UCSD-AML1 (cell line): ENCODE results near the gene FCF1.
"Not testable (repeated sequence)": the region's sequence is repeated elsewhere in the genome, so short reads cannot be mapped to it uniquely, and the experiment has no call there.

Source experiments
- DNase-seq: peaks from one replicate; lab custom pipeline; 2025; ENCODE audit not compliant: unreplicated experiment; lab: John Stamatoyannopoulos, UW

Gene FCF1

DNA sequence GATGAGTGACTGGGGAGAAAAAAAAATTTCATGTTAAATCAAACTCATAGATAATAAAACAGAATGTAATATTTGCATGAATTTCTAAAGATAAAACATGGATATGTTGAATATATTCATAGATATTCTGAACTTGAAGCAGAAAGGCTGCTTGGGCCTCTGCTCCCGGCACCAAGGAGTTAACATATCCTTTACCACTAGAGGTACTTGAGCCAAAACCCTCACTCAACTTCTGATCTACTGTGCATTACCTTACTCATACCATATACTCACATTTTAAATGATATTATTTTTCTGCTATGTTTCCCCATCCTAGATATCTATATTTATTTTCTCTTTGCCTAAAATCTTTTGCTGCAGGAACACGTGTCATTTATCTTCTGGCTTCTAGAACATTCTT is 15.0 kb upstream of the FCF1 start:
- no peak for DNase-seq

DNA sequence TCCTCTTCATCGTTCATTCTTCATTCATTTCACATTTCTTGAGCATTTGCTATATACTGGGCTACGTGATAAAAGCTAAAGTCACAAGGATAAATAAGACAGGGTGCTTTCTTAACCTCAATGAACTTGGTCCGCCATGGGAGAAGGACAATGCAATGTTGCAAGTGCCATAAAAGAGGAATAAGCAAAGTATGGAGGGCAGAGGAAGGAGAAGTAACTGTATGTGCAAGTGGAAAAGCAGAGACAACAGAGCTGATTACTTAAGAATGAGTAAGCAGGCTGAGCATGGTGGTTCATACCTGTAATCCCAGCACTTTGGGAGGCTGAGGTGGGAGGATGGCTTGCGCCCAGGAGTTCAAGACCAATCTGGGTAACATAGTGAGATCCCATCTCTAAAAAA is 14.5 kb upstream of the FCF1 start:
- DNase-seq: no peak

DNA sequence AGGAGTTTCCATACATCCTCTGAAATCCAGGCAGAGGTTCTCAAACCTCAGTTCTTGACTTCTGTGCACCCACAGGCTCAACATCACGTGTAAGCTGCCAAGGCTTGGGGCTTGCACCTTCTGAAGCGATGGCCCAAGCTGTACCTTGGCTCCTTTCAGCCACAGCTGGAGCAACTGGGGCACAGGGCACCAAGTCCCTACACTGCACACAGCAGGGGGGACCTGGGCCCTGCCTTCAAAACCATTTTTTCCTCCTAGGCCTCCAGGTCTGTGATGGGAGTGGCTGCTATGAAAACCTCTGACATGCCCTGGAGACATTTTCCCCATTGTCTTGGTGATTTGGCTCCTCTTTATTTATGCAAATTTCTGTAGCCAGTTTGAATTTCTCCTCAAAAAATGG is 10.7 kb upstream of the FCF1 start:
- DNase-seq: no peak

DNA sequence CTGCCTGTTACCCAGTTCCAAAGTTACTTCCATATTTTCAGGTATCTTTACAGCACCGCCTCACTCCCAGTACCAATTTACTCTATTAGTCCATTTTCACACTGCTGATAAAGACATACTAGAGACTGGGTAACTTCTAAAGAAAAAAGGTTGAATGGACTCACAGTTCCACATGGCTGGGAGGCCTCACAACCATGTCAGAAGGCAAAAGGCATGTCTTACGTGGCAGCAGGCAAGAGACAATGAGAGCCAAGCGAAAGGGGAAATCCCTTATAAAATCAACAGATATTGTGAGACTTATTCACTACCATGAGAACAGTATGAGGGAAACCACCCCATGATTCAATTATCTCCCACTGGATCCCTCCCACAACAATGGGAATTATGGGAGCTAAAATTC is 9.9 kb upstream of the FCF1 start:
- no peak for DNase-seq

DNA sequence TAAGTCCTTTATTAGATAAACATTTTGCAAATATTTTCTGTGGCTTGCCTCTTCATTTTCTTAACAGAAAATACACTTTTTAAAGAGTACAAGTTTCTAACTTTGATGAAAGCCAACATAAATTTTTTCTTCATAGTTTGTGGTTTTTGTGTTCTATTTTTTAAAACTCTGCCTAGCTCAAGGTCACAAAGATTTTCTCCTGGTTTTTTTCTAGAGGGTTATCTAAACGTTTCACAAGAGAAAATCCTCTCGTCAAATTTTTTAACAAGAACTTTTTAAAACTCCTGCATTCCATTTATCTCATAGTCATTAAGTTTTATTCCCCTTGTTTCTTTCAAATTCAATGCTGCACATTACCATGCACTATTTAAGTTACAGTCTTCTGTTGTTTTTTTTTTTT is 8.3 kb upstream of the FCF1 start:
- no peak for DNase-seq

DNA sequence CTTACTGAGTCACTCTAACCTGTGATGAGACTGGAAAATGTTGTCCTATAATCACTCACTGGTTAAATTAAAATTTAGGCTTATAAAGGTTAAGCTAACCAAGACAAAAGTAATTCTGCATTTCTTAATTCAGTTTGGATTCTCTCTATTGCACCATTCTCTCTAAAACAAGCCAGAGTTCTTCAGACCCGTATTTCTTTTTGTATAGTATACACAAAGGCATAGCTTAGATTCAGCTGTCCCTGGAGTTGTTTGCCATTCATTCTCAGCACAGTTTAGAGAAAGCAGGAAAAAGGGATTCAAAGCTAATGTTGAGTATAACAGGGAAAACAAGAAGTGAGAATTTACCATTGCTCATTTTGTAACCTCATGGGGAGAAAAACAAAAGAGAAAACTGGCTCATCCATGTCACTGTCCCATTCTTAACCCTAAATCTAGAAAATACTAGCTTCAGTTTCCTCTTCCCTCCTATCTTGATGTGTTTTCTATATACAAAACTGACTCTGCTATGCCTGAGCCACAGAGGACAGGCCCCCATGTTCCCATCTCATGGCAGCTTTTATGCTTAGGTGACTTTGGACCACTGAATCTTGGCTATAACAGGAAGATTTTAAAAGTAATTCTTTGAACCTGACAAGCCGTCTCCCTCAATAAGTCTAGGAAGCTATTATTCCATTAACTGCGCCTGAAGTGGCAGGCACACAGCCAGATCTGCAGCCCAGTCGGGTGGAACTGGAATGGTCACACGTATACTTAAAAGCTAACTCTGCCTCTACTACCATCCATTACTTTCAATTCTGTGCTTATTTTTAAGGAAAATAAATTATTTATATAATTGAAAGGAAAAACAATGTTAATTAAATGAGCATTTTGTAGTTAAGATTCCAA is 7.1 kb upstream of the FCF1 start:
- no peak for DNase-seq

DNA sequence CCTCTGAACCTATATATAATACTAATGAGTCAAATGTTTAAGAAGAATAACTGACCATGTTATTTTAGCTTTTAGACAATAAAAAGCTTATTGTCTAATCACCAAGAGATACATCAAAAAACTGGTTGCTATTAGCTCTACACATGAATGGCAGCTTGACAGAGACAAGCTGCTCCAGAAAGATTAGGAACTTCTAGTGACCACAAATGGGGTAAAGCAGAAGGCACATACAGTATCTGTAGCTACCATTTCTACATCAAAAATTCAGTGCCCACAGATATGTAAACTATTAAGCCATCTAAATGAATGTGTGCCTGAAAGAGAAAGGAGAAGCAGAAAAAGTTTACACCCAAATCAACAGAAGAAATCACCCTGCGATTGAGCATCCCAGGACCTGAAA is 2.5 kb upstream of the FCF1 start:
- DNase-seq: no peak

DNA sequence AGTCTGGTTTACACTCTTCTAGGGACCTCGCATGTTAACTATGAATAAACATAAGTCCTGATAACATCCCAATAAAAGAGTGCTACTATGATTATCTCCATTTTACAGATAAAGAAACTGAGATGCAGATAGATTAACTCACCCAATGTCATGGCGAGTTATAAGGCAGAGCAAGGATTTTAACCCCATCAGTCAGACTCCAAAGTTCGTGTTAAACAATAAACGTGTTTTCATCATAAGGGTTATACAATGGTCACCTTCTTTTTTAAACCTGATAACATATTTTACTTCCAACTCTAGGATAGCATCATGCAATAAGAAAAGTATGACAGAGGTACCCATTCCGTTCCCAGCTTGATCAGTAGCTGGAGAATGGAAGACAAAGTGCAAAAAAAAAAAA is 1.3 kb upstream of the FCF1 start:
- no peak for DNase-seq

DNA sequence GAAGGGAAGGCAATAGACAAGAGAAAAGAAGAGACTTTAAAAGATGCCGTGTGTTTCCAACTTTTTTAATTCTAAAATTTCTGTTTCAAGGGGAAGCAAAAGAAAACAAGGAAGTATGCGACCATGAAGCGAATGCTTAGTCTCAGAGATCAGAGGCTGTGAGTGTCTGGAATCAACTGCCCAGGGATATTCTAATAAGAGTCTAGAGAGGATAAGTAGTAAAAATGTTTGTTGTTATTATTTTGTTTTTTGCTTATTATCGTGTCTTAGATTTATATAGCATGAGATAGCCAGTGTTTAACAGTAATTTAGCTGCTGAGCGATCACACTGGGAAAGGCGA is 421 bp downstream of the FCF1 start:
- DNase-seq: no peak

DNA sequence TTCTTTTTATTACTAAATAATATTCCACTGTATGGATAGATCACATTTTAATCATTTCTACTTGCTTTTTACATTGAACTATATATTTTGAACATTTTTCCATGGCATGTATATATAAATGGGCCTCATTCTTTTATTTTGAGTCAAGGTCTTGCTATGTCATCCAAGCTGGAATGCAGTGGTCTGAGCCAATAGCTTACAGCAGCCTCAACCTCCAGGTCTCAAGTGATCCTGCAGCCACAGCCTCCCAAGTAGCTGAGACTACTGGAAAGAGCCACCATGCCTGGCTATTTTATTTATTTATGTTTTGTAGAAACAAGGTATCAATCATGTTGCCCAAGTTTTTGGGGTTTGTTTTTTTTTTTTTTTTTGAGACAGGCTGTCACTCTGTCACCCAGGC is 7.6 kb downstream of the FCF1 start:
- no peak for DNase-seq

DNA sequence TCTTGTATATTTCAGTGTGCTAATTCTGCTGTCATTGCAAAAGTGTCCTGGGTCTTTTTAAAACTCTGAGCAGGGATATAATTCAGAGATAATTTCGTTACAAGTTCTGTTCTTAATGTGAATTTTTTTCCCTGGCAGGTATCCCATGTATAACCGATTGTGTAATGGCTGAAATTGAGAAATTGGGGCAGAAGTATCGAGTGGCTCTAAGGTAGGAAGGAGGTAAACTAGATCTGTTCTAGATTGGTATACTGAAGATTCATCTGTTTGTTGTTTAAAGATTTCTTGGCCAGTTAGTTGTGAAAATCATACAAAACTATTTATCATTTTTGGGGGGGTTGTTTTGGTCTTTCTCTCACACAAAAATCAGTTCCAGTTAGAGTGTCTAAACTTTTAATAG is 10.2 kb downstream of the FCF1 start:
- DNase-seq: no peak

DNA sequence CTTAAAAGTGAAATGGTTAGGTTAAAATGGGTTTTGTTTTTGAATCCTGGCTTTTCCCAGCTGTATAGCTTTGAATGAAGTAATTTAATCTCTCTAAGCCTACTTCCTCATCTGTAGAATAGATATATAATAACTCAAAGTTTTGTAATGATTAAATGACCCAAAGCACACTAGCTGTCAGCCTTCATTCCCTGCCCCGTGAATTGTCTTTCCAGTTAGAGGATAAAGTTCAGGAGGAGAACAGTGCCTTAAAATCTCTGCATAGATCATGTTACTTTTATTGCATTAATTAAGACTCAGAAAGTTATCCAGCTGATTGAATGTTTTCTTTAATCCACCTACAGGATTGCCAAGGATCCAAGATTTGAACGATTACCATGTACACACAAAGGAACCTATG is 19.4 kb downstream of the FCF1 start:
- no peak for DNase-seq

DNA sequence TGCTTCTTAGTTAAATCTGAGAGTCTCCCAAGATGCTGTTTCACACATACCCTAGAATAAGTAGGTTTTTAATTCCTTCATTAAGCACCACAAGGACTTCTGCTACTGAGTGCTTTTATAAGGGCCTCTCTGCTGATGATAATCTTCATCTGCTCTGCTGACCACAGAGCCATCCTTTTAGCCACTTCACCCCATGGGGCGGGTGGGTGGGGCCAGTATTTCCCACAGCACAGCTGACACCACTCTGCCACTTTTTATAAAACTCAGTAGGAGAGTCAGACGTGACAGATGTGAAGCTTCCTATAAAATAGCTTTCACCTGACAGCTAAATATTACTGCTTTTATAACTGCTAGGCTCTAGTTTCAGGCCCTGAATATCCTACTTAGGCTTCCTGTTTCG is 20.3 kb downstream of the FCF1 start:
- DNase-seq: no peak

DNA sequence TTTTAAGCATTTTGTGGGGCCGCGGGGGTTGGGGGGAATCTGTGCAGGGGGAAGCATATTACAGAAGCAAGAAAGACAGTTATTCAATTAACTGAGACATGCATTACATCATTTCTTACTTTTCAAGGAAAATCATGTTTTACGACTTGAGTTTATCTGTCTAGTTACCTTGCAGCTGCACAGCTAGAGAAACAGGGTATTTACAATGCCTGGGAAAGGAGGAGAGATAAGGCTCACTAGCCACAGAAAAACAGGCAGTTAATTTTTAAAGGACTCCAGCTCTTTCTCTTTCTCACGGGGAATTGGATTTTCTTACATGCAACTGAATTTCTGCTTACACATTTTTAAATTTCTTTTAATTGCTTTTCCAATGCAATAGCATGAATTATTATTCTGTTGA is 22.2 kb downstream of the FCF1 start:
- no peak for DNase-seq

DNA sequence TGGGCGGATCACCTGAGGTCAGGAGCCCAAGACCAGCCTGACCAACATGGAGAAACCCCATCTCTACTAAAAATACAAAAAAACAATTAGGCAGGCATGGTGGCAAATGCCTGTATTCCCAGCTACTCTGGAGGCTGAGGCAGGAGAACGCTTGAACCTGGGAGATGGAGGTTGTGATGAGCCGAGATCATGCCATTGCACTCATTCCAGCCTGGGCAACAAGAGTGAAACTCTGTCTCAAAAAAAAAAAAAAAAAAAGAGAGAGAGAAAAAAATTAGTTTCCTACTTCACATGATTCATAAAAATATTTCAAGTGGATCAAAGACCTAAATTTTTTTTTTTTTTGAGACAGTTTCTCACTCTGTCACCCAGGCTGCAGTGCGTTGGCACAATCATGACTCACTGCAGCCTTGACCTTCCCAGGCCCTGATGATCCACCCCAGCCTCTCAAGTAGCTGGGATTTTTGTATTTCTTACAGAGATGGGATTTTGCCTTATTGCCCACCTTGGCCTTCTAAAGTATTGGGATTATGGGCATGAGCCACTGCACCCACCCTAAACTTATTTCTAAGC is 24.9 kb downstream of the FCF1 start:
- no peak for DNase-seq

DNA sequence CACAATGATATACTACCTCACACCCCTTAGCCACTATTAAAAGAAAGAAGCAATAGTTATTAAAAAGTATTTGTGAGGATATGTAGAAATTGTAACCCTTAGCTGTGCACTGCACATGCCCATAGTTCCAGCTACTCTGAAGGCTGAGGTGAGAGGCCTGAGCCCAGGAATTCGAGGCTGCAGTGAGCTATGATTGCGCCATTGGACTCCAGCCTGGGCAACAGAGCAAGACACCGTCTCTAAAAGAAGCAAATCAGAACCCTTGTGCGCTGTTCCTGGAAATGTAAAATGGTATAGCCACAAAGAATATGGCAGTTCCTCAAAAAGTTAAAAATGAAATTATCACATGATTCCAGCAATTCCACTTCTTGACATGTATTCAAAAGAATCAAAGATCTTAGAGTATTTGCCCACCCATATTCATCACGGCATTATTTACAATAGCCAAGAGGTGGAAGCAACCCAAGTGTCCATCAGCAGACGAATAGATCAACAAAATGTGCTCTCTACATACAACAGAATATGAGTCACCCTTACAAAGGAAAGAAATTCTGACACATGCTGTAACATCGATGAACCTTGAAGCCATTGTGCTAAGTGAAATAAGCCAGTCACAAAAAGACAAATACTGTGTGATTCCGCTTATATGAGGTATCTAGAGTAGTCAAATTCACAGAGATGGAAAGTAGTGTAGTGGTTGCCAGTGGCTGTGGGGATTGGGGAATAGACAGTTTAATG is 26.5 kb downstream of the FCF1 start:
- DNase-seq: no peak

DNA sequence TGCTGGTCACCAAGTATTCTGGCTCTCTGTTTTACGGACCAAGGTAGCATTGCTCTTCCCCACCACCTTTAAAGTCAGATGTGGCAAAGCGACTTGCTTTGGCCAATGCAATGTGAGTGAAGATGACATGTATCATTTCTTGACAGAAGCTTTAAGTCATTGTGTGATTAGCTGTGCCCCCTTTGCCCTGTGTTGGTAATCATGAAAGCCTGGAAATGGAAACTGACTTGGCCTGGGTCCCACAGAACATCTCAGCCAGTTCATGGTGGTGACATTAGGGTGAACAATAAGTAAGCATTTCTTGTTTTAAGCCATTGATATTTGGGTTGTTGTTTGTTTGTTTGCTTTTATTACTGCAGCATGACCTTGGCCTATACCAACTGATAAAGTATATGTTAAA is 34.3 kb downstream of the FCF1 start:
- DNase-seq: no peak

DNA sequence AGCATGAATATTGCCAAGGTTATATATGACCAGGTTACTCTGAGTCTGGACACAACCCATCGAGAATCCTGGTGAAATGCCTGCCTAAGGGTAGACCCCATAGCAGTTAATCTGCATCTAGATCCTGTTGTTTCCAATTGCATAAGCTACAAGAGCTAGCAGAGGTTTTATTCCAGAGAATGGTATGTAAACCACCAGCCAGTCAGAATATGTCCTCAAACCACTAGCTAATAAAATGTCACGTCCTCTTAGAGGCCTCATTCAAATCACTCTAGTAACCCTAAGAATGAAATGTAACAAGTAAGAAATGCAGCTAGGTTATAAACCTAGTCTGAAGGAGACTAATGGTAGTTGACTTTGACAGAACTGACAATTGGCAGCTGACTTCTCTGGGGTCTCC is 41.2 kb downstream of the FCF1 start:
- DNase-seq: no peak

DNA sequence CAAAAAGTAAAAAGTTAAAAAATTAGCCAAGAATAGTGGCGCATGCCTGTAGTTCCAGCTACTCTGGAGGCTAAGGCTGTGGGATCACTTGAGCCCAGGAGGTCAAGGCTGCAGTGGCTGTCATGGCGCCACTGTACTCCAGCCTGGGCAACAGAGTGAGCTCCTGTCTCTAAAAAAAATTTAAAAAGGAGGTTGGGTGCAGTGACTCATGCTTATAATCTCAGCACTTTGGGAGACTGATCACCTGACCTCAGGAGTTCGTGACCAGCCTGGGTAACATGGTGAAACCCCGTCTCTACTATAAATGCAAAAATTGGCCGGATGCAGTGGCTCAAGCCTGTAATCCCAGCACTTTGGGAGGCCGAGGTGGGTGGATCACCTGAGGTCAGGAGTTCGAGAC is 42.0 kb downstream of the FCF1 start:
- no peak for DNase-seq

DNA sequence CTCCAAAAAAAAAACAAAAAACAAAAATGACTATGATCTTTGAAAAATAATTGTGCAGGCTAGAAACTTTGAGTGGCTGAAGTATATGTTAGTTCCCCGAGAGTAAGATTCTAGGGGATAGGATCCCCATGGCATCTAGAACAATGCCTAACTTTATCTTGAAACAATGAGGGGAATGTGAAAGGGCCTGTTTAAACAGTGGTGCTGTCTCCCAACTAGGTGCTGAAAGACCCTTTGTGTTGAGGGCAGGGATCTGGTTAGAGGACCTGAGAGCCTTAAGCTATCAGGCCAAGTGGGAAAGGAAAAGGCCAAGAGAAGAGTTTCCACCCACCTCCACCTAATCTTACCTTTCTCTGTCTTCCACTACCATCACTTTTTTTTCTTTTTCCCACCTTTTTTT is 43.4 kb downstream of the FCF1 start:
- DNase-seq: no peak

DNA sequence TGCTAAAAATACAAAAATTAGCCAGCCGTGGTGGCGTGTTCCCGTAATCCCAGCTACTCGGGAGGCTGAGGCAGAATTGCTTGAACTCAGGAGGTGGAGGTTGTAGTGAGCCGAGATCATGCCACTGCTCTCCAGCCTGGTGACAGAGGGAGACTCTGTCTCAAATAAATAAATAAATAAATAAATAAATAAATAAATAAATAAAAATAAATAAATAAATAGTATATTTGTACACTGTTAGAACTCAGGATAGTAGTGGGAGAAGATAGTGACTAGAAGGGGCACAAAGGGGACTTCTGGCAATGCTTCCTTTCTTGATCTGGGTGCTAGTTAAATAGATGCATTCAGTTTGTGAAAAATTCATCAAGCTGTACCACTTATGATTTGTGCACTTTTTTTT is 45.6 kb downstream of the FCF1 start:
- DNase-seq: not testable (repeated sequence)
